WTC11 (cell line): ENCODE results near the gene TIMMDC1.

Experiments
- ELF4 ChIP-seq: sonication (generic); formaldehyde crosslinking; IDR thresholded peaks from 2 replicates; pipeline ENCODE4 v1.8.1; 2022; ENCODE audit warnings: low read depth, mild to moderate bottlenecking, moderate library complexity, missing genetic modification reagents
- FOXK1 ChIP-seq: sonication (generic); formaldehyde crosslinking; IDR thresholded peaks from 2 replicates; pipeline ENCODE4 v1.8.0; 2022; ENCODE audit warnings: mild to moderate bottlenecking, moderate library complexity, missing genetic modification reagents
- NFE2L1 ChIP-seq: sonication (generic); formaldehyde crosslinking; IDR thresholded peaks from 2 replicates; pipeline ENCODE4 v1.8.1; 2023; ENCODE audit warnings: missing genetic modification reagents
- NR1H2 ChIP-seq: sonication (generic); formaldehyde crosslinking; IDR thresholded peaks from 2 replicates; pipeline ENCODE4 v1.9.0; 2021; ENCODE audit warnings: mild to moderate bottlenecking, moderate library complexity, missing genetic modification reagents
- NR3C1 ChIP-seq: sonication (generic); formaldehyde crosslinking; conservative IDR thresholded peaks from 2 replicates; pipeline ENCODE4 v1.8.1; 2023; ENCODE audit warnings: low read depth, mild to moderate bottlenecking, missing genetic modification reagents
- TCF7 ChIP-seq: sonication (generic); formaldehyde crosslinking; IDR thresholded peaks from 2 replicates; pipeline ENCODE4 v1.8.0; 2022; ENCODE audit warnings: mild to moderate bottlenecking, low read depth, missing genetic modification reagents, moderate library complexity
- TP53 ChIP-seq: sonication (generic); formaldehyde crosslinking; IDR thresholded peaks from 2 replicates; pipeline ENCODE4 v1.8.1; 2023; ENCODE audit warnings: mild to moderate bottlenecking, missing genetic modification reagents
- ZBTB21 ChIP-seq: sonication (generic); formaldehyde crosslinking; IDR thresholded peaks from 2 replicates; pipeline ENCODE4 v1.8.1; 2023; ENCODE audit warnings: mild to moderate bottlenecking, missing genetic modification reagents, borderline replicate concordance
- TF ChIP-seq, protein P1 (sequence below): fragments of 200-600 bp; IDR thresholded peaks from 2 replicates; pipeline ENCODE4 v1.8.0; 2022; ENCODE audit warnings: antibody characterized with exemption
- TF ChIP-seq, protein P2 (sequence below): sonication (generic); formaldehyde crosslinking; IDR thresholded peaks from 2 replicates; pipeline ENCODE4 v1.8.1; 2023; ENCODE audit warnings: mild to moderate bottlenecking, moderate library complexity, missing genetic modification reagents
- TF ChIP-seq, protein P3 (sequence below): sonication (generic); formaldehyde crosslinking; IDR thresholded peaks from 2 replicates; pipeline ENCODE4 v1.8.1; 2023; ENCODE audit warnings: mild to moderate bottlenecking, missing genetic modification reagents, borderline replicate concordance
- TF ChIP-seq, protein P4 (sequence below): sonication (generic); formaldehyde crosslinking; IDR thresholded peaks from 2 replicates; pipeline ENCODE4 v1.8.0; 2023; ENCODE audit warnings: missing genetic modification reagents

DNA sequence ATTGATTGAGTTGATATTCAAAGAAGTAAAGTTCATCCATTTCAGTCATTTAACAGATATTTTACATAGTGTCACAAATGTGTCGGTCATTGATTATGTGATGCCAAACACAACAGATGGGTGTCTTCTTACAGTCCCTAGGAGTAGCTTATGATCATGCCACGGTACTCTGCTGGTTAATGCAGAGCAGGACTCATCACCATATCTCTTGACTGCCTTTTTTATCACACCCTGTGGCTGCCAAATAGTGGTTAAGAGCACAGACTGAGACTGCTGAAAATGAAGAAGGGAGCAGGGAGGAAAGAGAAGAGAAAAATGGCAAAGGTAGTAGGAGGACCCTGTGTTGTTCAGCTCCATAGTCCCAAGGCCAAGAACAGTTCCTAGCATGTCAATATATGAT lies 12.8 kb upstream of the TIMMDC1 start:
- TF ChIP-seq, protein P1, sequence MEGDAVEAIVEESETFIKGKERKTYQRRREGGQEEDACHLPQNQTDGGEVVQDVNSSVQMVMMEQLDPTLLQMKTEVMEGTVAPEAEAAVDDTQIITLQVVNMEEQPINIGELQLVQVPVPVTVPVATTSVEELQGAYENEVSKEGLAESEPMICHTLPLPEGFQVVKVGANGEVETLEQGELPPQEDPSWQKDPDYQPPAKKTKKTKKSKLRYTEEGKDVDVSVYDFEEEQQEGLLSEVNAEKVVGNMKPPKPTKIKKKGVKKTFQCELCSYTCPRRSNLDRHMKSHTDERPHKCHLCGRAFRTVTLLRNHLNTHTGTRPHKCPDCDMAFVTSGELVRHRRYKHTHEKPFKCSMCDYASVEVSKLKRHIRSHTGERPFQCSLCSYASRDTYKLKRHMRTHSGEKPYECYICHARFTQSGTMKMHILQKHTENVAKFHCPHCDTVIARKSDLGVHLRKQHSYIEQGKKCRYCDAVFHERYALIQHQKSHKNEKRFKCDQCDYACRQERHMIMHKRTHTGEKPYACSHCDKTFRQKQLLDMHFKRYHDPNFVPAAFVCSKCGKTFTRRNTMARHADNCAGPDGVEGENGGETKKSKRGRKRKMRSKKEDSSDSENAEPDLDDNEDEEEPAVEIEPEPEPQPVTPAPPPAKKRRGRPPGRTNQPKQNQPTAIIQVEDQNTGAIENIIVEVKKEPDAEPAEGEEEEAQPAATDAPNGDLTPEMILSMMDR = no peak
- TF ChIP-seq ZBTB21 (CRISPR knock-in tag) (no peak), NR3C1 (CRISPR knock-in tag) (no peak), NFE2L1 (no peak), FOXK1 (no peak), NR1H2 (CRISPR knock-in tag) (no peak), TP53 (no peak), TCF7 (CRISPR knock-in tag) (no peak), ELF4 (no peak)
- TF ChIP-seq, protein P2, sequence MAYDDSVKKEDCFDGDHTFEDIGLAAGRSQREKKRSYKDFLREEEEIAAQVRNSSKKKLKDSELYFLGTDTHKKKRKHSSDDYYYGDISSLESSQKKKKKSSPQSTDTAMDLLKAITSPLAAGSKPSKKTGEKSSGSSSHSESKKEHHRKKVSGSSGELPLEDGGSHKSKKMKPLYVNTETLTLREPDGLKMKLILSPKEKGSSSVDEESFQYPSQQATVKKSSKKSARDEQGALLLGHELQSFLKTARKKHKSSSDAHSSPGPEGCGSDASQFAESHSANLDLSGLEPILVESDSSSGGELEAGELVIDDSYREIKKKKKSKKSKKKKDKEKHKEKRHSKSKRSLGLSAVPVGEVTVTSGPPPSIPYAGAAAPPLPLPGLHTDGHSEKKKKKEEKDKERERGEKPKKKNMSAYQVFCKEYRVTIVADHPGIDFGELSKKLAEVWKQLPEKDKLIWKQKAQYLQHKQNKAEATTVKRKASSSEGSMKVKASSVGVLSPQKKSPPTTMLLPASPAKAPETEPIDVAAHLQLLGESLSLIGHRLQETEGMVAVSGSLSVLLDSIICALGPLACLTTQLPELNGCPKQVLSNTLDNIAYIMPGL (CRISPR knock-in tag) = no peak
- TF ChIP-seq, protein P3, sequence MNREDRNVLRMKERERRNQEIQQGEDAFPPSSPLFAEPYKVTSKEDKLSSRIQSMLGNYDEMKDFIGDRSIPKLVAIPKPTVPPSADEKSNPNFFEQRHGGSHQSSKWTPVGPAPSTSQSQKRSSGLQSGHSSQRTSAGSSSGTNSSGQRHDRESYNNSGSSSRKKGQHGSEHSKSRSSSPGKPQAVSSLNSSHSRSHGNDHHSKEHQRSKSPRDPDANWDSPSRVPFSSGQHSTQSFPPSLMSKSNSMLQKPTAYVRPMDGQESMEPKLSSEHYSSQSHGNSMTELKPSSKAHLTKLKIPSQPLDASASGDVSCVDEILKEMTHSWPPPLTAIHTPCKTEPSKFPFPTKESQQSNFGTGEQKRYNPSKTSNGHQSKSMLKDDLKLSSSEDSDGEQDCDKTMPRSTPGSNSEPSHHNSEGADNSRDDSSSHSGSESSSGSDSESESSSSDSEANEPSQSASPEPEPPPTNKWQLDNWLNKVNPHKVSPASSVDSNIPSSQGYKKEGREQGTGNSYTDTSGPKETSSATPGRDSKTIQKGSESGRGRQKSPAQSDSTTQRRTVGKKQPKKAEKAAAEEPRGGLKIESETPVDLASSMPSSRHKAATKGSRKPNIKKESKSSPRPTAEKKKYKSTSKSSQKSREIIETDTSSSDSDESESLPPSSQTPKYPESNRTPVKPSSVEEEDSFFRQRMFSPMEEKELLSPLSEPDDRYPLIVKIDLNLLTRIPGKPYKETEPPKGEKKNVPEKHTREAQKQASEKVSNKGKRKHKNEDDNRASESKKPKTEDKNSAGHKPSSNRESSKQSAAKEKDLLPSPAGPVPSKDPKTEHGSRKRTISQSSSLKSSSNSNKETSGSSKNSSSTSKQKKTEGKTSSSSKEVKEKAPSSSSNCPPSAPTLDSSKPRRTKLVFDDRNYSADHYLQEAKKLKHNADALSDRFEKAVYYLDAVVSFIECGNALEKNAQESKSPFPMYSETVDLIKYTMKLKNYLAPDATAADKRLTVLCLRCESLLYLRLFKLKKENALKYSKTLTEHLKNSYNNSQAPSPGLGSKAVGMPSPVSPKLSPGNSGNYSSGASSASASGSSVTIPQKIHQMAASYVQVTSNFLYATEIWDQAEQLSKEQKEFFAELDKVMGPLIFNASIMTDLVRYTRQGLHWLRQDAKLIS (CRISPR knock-in tag) = no peak
- TF ChIP-seq, protein P4, sequence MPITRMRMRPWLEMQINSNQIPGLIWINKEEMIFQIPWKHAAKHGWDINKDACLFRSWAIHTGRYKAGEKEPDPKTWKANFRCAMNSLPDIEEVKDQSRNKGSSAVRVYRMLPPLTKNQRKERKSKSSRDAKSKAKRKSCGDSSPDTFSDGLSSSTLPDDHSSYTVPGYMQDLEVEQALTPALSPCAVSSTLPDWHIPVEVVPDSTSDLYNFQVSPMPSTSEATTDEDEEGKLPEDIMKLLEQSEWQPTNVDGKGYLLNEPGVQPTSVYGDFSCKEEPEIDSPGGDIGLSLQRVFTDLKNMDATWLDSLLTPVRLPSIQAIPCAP (CRISPR knock-in tag) = no peak
